ENCODE measurements around the gene OR6B1.

OR6B1 gene

GRCh38 chr7:144028547-144028946 lies 28.4 kb downstream of the OR6B1 start:
- no peak for TF ChIP-seq CTCF (IDR thresholded peaks at IDR 0.05)
- intact Hi-C loops (cut with DNase I; ENCODE audit: low total_unique reads): no loop called here
- no peaks in the 10 kb centered on the region for H3K27me3 ChIP-seq
- H3K4me1 ChIP-seq: peaks cover 0 to 2% (median 0%) of the 10 kb centered on the region in 4 donors
- H3K9me3 ChIP-seq: no peaks in the 10 kb centered on the region
- no peak overlapping the region for H3K27ac ChIP-seq
- H3K4me3 ChIP-seq: no peak overlapping the region
- no peak for DNase-seq
- H3K36me3 ChIP-seq: no peaks in the 10 kb centered on the region

GRCh38 chr7:144032516-144032915 lies 32.4 kb downstream of the OR6B1 start:
- Histone ChIP-seq H3K27me3 (no peaks in the 10 kb centered on the region), H3K27ac (no peak overlapping the region), H3K4me3 (no peak overlapping the region), H3K9me3 (no peaks in the 10 kb centered on the region), H3K36me3 (no peaks in the 10 kb centered on the region), H3K4me1 (peaks cover 0 to 6% (median 0%) of the 10 kb centered on the region in 4 donors)
- no peak for DNase-seq
- no peak for TF ChIP-seq CTCF (IDR thresholded peaks at IDR 0.05)
- intact Hi-C loops (cut with DNase I; ENCODE audit: low total_unique reads): no loop called here

GRCh38 chr7:144032985-144033709 lies 33.0 kb downstream of the OR6B1 start:
- intact Hi-C loops (cut with DNase I; ENCODE audit: low total_unique reads): no loop called here
- Histone ChIP-seq H3K36me3 (no peaks in the 10 kb centered on the region), H3K9me3 (no peaks in the 10 kb centered on the region), H3K4me1 (peaks cover 0 to 6% (median 0%) of the 10 kb centered on the region in 4 donors), H3K4me3 (no peak overlapping the region), H3K27ac (no peak overlapping the region), H3K27me3 (no peaks in the 10 kb centered on the region)
- DNase-seq: no peak
- no peak for TF ChIP-seq CTCF (IDR thresholded peaks at IDR 0.05)

GRCh38 chr7:144035385-144035784 lies 35.3 kb downstream of the OR6B1 start:
- no peaks in the 10 kb centered on the region for H3K36me3 ChIP-seq
- H3K4me3 ChIP-seq: no peak overlapping the region
- DNase-seq: no peak
- intact Hi-C loops (cut with DNase I; ENCODE audit: low total_unique reads): no loop called here
- H3K9me3 ChIP-seq: no peaks in the 10 kb centered on the region
- no peaks in the 10 kb centered on the region for H3K27me3 ChIP-seq
- H3K4me1 ChIP-seq: peaks cover 0 to 6% (median 0%) of the 10 kb centered on the region in 4 donors
- no peak overlapping the region for H3K27ac ChIP-seq
- no peak for TF ChIP-seq CTCF (IDR thresholded peaks at IDR 0.05)

GRCh38 chr7:144036302-144036885 lies 36.3 kb downstream of the OR6B1 start:
- DNase-seq: no peak
- Histone ChIP-seq H3K4me1 (peaks cover 0 to 6% (median 0%) of the 10 kb centered on the region in 4 donors), H3K9me3 (no peaks in the 10 kb centered on the region), H3K36me3 (no peaks in the 10 kb centered on the region), H3K27me3 (no peaks in the 10 kb centered on the region), H3K4me3 (no peak overlapping the region), H3K27ac (no peak overlapping the region)
- intact Hi-C loops (cut with DNase I; ENCODE audit: low total_unique reads): no loop called here
- no peak for TF ChIP-seq CTCF (IDR thresholded peaks at IDR 0.05)

Data from tibial artery (tissue), 4 donors.